Measurements from ENCODE around the gene GSTT2. TPM values are rescaled to one million over a fixed set of nuclear protein-coding genes. Genes with fewer than 3 reads are reported as not detected.
"Not testable (repeated sequence)": the region's sequence is repeated elsewhere in the genome, so short reads cannot be mapped to it uniquely, and the experiment has no call there.

The GSTT2 gene
- not detected in 2 replicates for total RNA-seq

- not testable (repeated sequence) for H3K36me3 Mint-ChIP-seq (ENCODE audit: low read depth); H3K4me1 Mint-ChIP-seq (ENCODE audit: low read depth); H3K4me3 Mint-ChIP-seq; H3K9me3 Mint-ChIP-seq; H3K27ac Mint-ChIP-seq; DNase-seq (ENCODE audit: low spot score); H3K27me3 Mint-ChIP-seq (ENCODE audit: insufficient read depth)
- intact Hi-C loops (cut with micrococcal nuclease): loop anchor here (5.0 kb wide), 3 partner anchors 178 to 548 kb away; no protein-coding TSS in a partner anchor
Measured at GRCh38 chr22:23979557-23980240, at the start of gene GSTT2. GSTT2 (plus strand) TSS chr22:23980134.

- Mint-ChIP-seq H3K4me1 (ENCODE audit: low read depth) (no peaks in the 10 kb centered on the region), H3K4me3 (no peak overlapping the region), H3K27me3 (ENCODE audit: insufficient read depth) (peaks cover 10% of the 10 kb centered on the region), H3K36me3 (ENCODE audit: low read depth) (no peaks in the 10 kb centered on the region), H3K27ac (no peak overlapping the region), H3K9me3 (no peaks in the 10 kb centered on the region)
- no peak for DNase-seq (ENCODE audit: low spot score)
- intact Hi-C loops (cut with micrococcal nuclease): no loop called here
Measured at GRCh38 chr22:23938328-23939016, 41.5 kb upstream of the GSTT2 start.

DNA sequence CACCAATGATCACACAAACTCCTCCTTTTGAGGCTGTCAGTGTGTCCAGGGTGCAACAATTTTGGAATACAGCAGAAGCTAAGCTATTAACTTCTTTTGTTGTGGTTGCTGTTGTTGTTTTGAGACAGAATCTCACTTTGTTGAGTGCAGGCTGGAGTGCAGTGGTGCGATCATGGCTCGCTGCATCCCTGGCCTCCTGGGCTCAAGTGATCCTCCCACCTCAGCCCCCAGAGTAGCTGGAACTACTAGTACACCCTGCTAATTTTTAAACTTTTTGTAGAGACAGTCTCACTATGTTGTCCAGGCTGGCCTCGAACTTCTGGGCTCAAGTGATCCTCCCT, 40.9 kb upstream of the GSTT2 start:
- Mint-ChIP-seq H3K4me3 (no peak overlapping the region), H3K4me1 (ENCODE audit: low read depth) (no peaks in the 10 kb centered on the region), H3K9me3 (no peaks in the 10 kb centered on the region), H3K36me3 (ENCODE audit: low read depth) (no peaks in the 10 kb centered on the region), H3K27me3 (ENCODE audit: insufficient read depth) (peaks cover 10% of the 10 kb centered on the region), H3K27ac (no peak overlapping the region)
- DNase-seq (ENCODE audit: low spot score): no peak
- intact Hi-C loops (cut with micrococcal nuclease): no loop called here

GRCh38 chr22:23940166-23940565, 39.8 kb upstream of the GSTT2 start:
- H3K36me3 Mint-ChIP-seq (ENCODE audit: low read depth); H3K4me3 Mint-ChIP-seq; intact Hi-C loops (cut with micrococcal nuclease); H3K27ac Mint-ChIP-seq; DNase-seq (ENCODE audit: low spot score); H3K9me3 Mint-ChIP-seq; H3K4me1 Mint-ChIP-seq (ENCODE audit: low read depth): not testable (repeated sequence)
- peaks cover 15% of the 10 kb centered on the region for H3K27me3 Mint-ChIP-seq (ENCODE audit: insufficient read depth)

GRCh38 chr22:23947391-23947790, 32.5 kb upstream of the GSTT2 start:
- peaks cover 17% of the 10 kb centered on the region for H3K27me3 Mint-ChIP-seq (ENCODE audit: insufficient read depth)
- intact Hi-C loops (cut with micrococcal nuclease); H3K9me3 Mint-ChIP-seq; H3K27ac Mint-ChIP-seq; H3K36me3 Mint-ChIP-seq (ENCODE audit: low read depth); H3K4me1 Mint-ChIP-seq (ENCODE audit: low read depth); H3K4me3 Mint-ChIP-seq; DNase-seq (ENCODE audit: low spot score): not testable (repeated sequence)

DNA sequence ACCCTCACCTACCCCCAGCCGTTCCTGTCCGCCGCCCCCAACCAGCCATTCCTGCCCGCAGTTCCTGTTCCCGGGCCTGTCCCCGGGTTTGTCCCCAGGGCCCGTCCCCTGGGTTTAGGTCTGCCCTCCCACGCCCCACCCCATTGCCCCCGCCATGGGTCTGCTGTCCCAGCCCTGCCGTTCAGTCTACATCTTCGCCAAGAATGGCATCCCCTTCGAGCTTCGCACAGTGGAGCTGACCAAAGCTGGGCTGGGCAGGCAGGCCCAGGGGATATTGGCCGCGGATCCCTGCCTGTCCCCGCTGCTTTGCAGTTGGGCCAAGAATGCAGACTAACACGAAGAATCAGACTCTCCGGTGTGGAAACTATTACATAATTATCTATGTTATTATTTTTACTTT, 30.2 kb upstream of the GSTT2 start:
- H3K4me3 Mint-ChIP-seq; H3K4me1 Mint-ChIP-seq (ENCODE audit: low read depth); H3K27me3 Mint-ChIP-seq (ENCODE audit: insufficient read depth); H3K27ac Mint-ChIP-seq; H3K36me3 Mint-ChIP-seq (ENCODE audit: low read depth); H3K9me3 Mint-ChIP-seq; DNase-seq (ENCODE audit: low spot score): not testable (repeated sequence)
- intact Hi-C loops (cut with micrococcal nuclease): loop anchor here (10.0 kb wide), 1 partner anchor 325 kb away; no protein-coding TSS in a partner anchor

DNA sequence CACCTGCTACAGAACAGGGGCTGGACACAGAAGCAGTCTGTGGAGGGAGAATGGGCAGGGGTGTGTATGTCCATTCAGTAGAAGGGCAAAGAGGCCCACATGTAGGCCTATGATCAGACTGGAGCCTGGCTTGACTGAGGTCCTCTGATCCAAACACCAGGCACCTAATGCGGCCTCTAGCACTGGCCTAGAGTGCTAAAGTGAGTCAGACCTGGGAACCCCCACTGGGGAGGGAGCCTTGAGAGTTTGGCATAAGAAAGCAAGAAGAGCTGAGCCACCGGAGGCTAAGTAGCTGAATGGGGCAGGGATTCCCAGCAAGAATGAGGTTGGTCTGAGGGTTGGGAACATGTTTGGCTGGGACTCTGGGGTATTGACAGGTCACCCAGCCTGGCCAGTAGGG, 28.6 kb upstream of the GSTT2 start:
- not testable (repeated sequence) for H3K27me3 Mint-ChIP-seq (ENCODE audit: insufficient read depth); DNase-seq (ENCODE audit: low spot score); H3K4me3 Mint-ChIP-seq; H3K27ac Mint-ChIP-seq; H3K36me3 Mint-ChIP-seq (ENCODE audit: low read depth); H3K4me1 Mint-ChIP-seq (ENCODE audit: low read depth); H3K9me3 Mint-ChIP-seq
- intact Hi-C loops (cut with micrococcal nuclease): loop anchor here (10.0 kb wide), 1 partner anchor 327 kb away; no protein-coding TSS in a partner anchor

GRCh38 chr22:23952794-23953405, 27.0 kb upstream of the GSTT2 start:
- not testable (repeated sequence) for H3K27me3 Mint-ChIP-seq (ENCODE audit: insufficient read depth); H3K36me3 Mint-ChIP-seq (ENCODE audit: low read depth); H3K27ac Mint-ChIP-seq; H3K4me3 Mint-ChIP-seq; H3K9me3 Mint-ChIP-seq; DNase-seq (ENCODE audit: low spot score); H3K4me1 Mint-ChIP-seq (ENCODE audit: low read depth)
- intact Hi-C loops (cut with micrococcal nuclease): loop anchor here (10.0 kb wide), 1 partner anchor 328 kb away; no protein-coding TSS in a partner anchor

GRCh38 chr22:23953485-23953884, 26.4 kb upstream of the GSTT2 start:
- H3K9me3 Mint-ChIP-seq; H3K27ac Mint-ChIP-seq; H3K27me3 Mint-ChIP-seq (ENCODE audit: insufficient read depth): not testable (repeated sequence)

DNA sequence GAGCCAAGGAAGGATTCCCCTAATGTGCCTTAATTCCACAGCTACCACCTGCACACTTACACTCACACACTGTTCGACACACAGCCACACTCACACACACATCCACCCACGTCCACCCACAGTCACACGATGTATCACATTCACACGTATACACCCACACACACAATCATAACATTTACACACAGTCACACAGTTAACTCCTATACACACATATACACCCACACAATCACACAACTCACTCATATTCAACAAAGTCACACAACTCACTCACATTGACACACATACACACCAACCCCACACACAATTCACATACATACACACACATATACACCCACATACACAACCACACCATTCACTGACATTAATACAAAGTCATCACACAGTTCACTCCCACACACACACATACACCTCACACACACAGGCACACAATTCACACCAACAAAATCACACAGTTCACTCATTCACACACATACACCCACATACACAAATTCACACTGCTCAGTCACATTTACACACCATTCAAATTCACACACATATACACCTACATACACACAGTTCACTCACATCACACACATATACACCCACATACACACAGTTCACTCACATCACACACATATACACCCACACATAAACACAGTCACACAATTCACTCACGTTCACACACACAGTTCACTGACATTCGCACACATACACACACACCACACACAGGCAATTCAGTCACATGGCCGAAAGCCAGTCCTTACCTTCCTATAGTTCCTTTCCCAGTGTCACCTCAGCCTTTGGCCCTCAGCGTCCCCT, 25.5 kb upstream of the GSTT2 start:
- not testable (repeated sequence) for H3K4me1 Mint-ChIP-seq (ENCODE audit: low read depth); H3K4me3 Mint-ChIP-seq; H3K36me3 Mint-ChIP-seq (ENCODE audit: low read depth); DNase-seq (ENCODE audit: low spot score); H3K27me3 Mint-ChIP-seq (ENCODE audit: insufficient read depth); H3K9me3 Mint-ChIP-seq
- H3K27ac Mint-ChIP-seq: peak overlapping the region; percentile 4
- intact Hi-C loops (cut with micrococcal nuclease): loop anchor here (10.0 kb wide), 1 partner anchor 330 kb away; no protein-coding TSS in a partner anchor

More at GRCh38 chr22:23953485-23953884, 26.4 kb upstream of the GSTT2 start:
- intact Hi-C loops (cut with micrococcal nuclease): loop anchor here (10.0 kb wide), 1 partner anchor 329 kb away; no protein-coding TSS in a partner anchor
- H3K4me1 Mint-ChIP-seq (ENCODE audit: low read depth); H3K4me3 Mint-ChIP-seq; H3K36me3 Mint-ChIP-seq (ENCODE audit: low read depth); DNase-seq (ENCODE audit: low spot score): not testable (repeated sequence)

GRCh38 chr22:23954991-23955305, 25.0 kb upstream of the GSTT2 start:
- DNase-seq (ENCODE audit: low spot score); H3K36me3 Mint-ChIP-seq (ENCODE audit: low read depth); H3K4me3 Mint-ChIP-seq; H3K9me3 Mint-ChIP-seq; H3K4me1 Mint-ChIP-seq (ENCODE audit: low read depth); H3K27ac Mint-ChIP-seq; H3K27me3 Mint-ChIP-seq (ENCODE audit: insufficient read depth): not testable (repeated sequence)
- intact Hi-C loops (cut with micrococcal nuclease): loop anchor here (5.0 to 10.0 kb wide), 3 partner anchors 93 to 330 kb away; partner anchors contain the start of gene CHCHD10

GRCh38 chr22:23955886-23956285, 24.0 kb upstream of the GSTT2 start:
- H3K27me3 Mint-ChIP-seq (ENCODE audit: insufficient read depth); H3K4me1 Mint-ChIP-seq (ENCODE audit: low read depth); H3K4me3 Mint-ChIP-seq; H3K9me3 Mint-ChIP-seq; H3K27ac Mint-ChIP-seq; DNase-seq (ENCODE audit: low spot score); H3K36me3 Mint-ChIP-seq (ENCODE audit: low read depth): not testable (repeated sequence)
- intact Hi-C loops (cut with micrococcal nuclease): loop anchor here (5.0 to 10.0 kb wide), 3 partner anchors 94 to 331 kb away; partner anchors contain the start of gene CHCHD10
